ENCODE measurements around the gene ASB15.

Gene ASB15

GRCh38 chr7:123594813-123595241, 6.8 kb upstream of the ASB15 start:
- Histone ChIP-seq H3K9me3 (ENCODE audit: control insufficient read depth in 2 of 2, low read length in 2 of 2) (no peaks in the 10 kb centered on the region), H3K4me3 (ENCODE audit: low read length in 2 of 2) (no peak overlapping the region), H3K4me1 (ENCODE audit: control insufficient read depth in 2 of 2, insufficient read depth in 2 of 2, low read length in 2 of 2) (no peaks in the 10 kb centered on the region), H3K36me3 (ENCODE audit: control insufficient read depth in 2 of 2, insufficient read depth in 2 of 2, low read length in 2 of 2) (no peaks in the 10 kb centered on the region), H3K9ac (ENCODE audit: low read depth in 1 of 2, low read length in 2 of 2) (no peak overlapping the region), H3K27ac (ENCODE audit: low read depth in 2 of 2, low read length in 2 of 2) (no peak overlapping the region), H3K27me3 (ENCODE audit: control insufficient read depth in 2 of 2, insufficient read depth in 2 of 2, low read length in 2 of 2) (no peaks in the 10 kb centered on the region)

GRCh38 chr7:123598657-123599056, 3.0 kb upstream of the ASB15 start:
- Histone ChIP-seq H3K36me3 (ENCODE audit: control insufficient read depth in 2 of 2, insufficient read depth in 2 of 2, low read length in 2 of 2) (no peaks in the 10 kb centered on the region), H3K27ac (ENCODE audit: low read depth in 2 of 2, low read length in 2 of 2) (no peak overlapping the region), H3K4me3 (ENCODE audit: low read length in 2 of 2) (no peak overlapping the region), H3K4me1 (ENCODE audit: control insufficient read depth in 2 of 2, insufficient read depth in 2 of 2, low read length in 2 of 2) (no peaks in the 10 kb centered on the region), H3K9ac (ENCODE audit: low read depth in 1 of 2, low read length in 2 of 2) (no peak overlapping the region), H3K9me3 (ENCODE audit: control insufficient read depth in 2 of 2, low read length in 2 of 2) (no peaks in the 10 kb centered on the region), H3K27me3 (ENCODE audit: control insufficient read depth in 2 of 2, insufficient read depth in 2 of 2, low read length in 2 of 2) (no peaks in the 10 kb centered on the region)

- H3K9ac ChIP-seq (ENCODE audit: low read depth in 1 of 2, low read length in 2 of 2): no peak overlapping the region
- H3K4me3 ChIP-seq (ENCODE audit: low read length in 2 of 2): no peak overlapping the region
- H3K27ac ChIP-seq (ENCODE audit: low read depth in 2 of 2, low read length in 2 of 2): no peak overlapping the region
- no peaks in the 10 kb centered on the region for H3K36me3 ChIP-seq (ENCODE audit: control insufficient read depth in 2 of 2, insufficient read depth in 2 of 2, low read length in 2 of 2)
- H3K4me1 ChIP-seq (ENCODE audit: control insufficient read depth in 2 of 2, insufficient read depth in 2 of 2, low read length in 2 of 2): no peaks in the 10 kb centered on the region
- H3K9me3 ChIP-seq (ENCODE audit: control insufficient read depth in 2 of 2, low read length in 2 of 2): no peaks in the 10 kb centered on the region
- no peaks in the 10 kb centered on the region for H3K27me3 ChIP-seq (ENCODE audit: control insufficient read depth in 2 of 2, insufficient read depth in 2 of 2, low read length in 2 of 2)
Measured at GRCh38 chr7:123599766-123600165, 1.9 kb upstream of the ASB15 start.

GRCh38 chr7:123600876-123601275, 745 bp upstream of the ASB15 start:
- H3K27me3 ChIP-seq (ENCODE audit: control insufficient read depth in 2 of 2, insufficient read depth in 2 of 2, low read length in 2 of 2): no peaks in the 10 kb centered on the region
- no peaks in the 10 kb centered on the region for H3K9me3 ChIP-seq (ENCODE audit: control insufficient read depth in 2 of 2, low read length in 2 of 2)
- no peak overlapping the region for H3K4me3 ChIP-seq (ENCODE audit: low read length in 2 of 2)
- no peaks in the 10 kb centered on the region for H3K36me3 ChIP-seq (ENCODE audit: control insufficient read depth in 2 of 2, insufficient read depth in 2 of 2, low read length in 2 of 2)
- no peak overlapping the region for H3K9ac ChIP-seq (ENCODE audit: low read depth in 1 of 2, low read length in 2 of 2)
- no peaks in the 10 kb centered on the region for H3K4me1 ChIP-seq (ENCODE audit: control insufficient read depth in 2 of 2, insufficient read depth in 2 of 2, low read length in 2 of 2)
- no peak overlapping the region for H3K27ac ChIP-seq (ENCODE audit: low read depth in 2 of 2, low read length in 2 of 2)

GRCh38 chr7:123602648-123603047, 1.0 kb downstream of the ASB15 start:
- H3K36me3 ChIP-seq (ENCODE audit: control insufficient read depth in 2 of 2, insufficient read depth in 2 of 2, low read length in 2 of 2): no peaks in the 10 kb centered on the region
- no peak overlapping the region for H3K9ac ChIP-seq (ENCODE audit: low read depth in 1 of 2, low read length in 2 of 2)
- H3K9me3 ChIP-seq (ENCODE audit: control insufficient read depth in 2 of 2, low read length in 2 of 2): no peaks in the 10 kb centered on the region
- no peak overlapping the region for H3K4me3 ChIP-seq (ENCODE audit: low read length in 2 of 2)
- no peaks in the 10 kb centered on the region for H3K27me3 ChIP-seq (ENCODE audit: control insufficient read depth in 2 of 2, insufficient read depth in 2 of 2, low read length in 2 of 2)
- H3K4me1 ChIP-seq (ENCODE audit: control insufficient read depth in 2 of 2, insufficient read depth in 2 of 2, low read length in 2 of 2): no peaks in the 10 kb centered on the region
- no peak overlapping the region for H3K27ac ChIP-seq (ENCODE audit: low read depth in 2 of 2, low read length in 2 of 2)

GRCh38 chr7:123604739-123605138, 3.1 kb downstream of the ASB15 start:
- no peak overlapping the region for H3K9ac ChIP-seq (ENCODE audit: low read depth in 1 of 2, low read length in 2 of 2)
- H3K27me3 ChIP-seq (ENCODE audit: control insufficient read depth in 2 of 2, insufficient read depth in 2 of 2, low read length in 2 of 2): no peaks in the 10 kb centered on the region
- H3K4me1 ChIP-seq (ENCODE audit: control insufficient read depth in 2 of 2, insufficient read depth in 2 of 2, low read length in 2 of 2): no peaks in the 10 kb centered on the region
- no peak overlapping the region for H3K27ac ChIP-seq (ENCODE audit: low read depth in 2 of 2, low read length in 2 of 2)
- H3K36me3 ChIP-seq (ENCODE audit: control insufficient read depth in 2 of 2, insufficient read depth in 2 of 2, low read length in 2 of 2): no peaks in the 10 kb centered on the region
- no peaks in the 10 kb centered on the region for H3K9me3 ChIP-seq (ENCODE audit: control insufficient read depth in 2 of 2, low read length in 2 of 2)
- H3K4me3 ChIP-seq (ENCODE audit: low read length in 2 of 2): no peak overlapping the region

GRCh38 chr7:123607423-123607975, 5.9 kb downstream of the ASB15 start:
- no peak overlapping the region for H3K27ac ChIP-seq (ENCODE audit: low read depth in 2 of 2, low read length in 2 of 2)
- no peak overlapping the region for H3K9ac ChIP-seq (ENCODE audit: low read depth in 1 of 2, low read length in 2 of 2)
- H3K27me3 ChIP-seq (ENCODE audit: control insufficient read depth in 2 of 2, insufficient read depth in 2 of 2, low read length in 2 of 2): no peaks in the 10 kb centered on the region
- no peaks in the 10 kb centered on the region for H3K36me3 ChIP-seq (ENCODE audit: control insufficient read depth in 2 of 2, insufficient read depth in 2 of 2, low read length in 2 of 2)
- no peaks in the 10 kb centered on the region for H3K4me1 ChIP-seq (ENCODE audit: control insufficient read depth in 2 of 2, insufficient read depth in 2 of 2, low read length in 2 of 2)
- no peak overlapping the region for H3K4me3 ChIP-seq (ENCODE audit: low read length in 2 of 2)
- H3K9me3 ChIP-seq (ENCODE audit: control insufficient read depth in 2 of 2, low read length in 2 of 2): no peaks in the 10 kb centered on the region

- H3K4me1 ChIP-seq (ENCODE audit: control insufficient read depth in 2 of 2, insufficient read depth in 2 of 2, low read length in 2 of 2): no peaks in the 10 kb centered on the region
- H3K4me3 ChIP-seq (ENCODE audit: low read length in 2 of 2): no peak overlapping the region
- no peak overlapping the region for H3K9ac ChIP-seq (ENCODE audit: low read depth in 1 of 2, low read length in 2 of 2)
- no peaks in the 10 kb centered on the region for H3K27me3 ChIP-seq (ENCODE audit: control insufficient read depth in 2 of 2, insufficient read depth in 2 of 2, low read length in 2 of 2)
- no peaks in the 10 kb centered on the region for H3K36me3 ChIP-seq (ENCODE audit: control insufficient read depth in 2 of 2, insufficient read depth in 2 of 2, low read length in 2 of 2)
- H3K9me3 ChIP-seq (ENCODE audit: control insufficient read depth in 2 of 2, low read length in 2 of 2): no peaks in the 10 kb centered on the region
- no peak overlapping the region for H3K27ac ChIP-seq (ENCODE audit: low read depth in 2 of 2, low read length in 2 of 2)
Measured at GRCh38 chr7:123608991-123609882, 7.6 kb downstream of the ASB15 start.

- no peaks in the 10 kb centered on the region for H3K9me3 ChIP-seq (ENCODE audit: control insufficient read depth in 2 of 2, low read length in 2 of 2)
- H3K9ac ChIP-seq (ENCODE audit: low read depth in 1 of 2, low read length in 2 of 2): no peak overlapping the region
- H3K27ac ChIP-seq (ENCODE audit: low read depth in 2 of 2, low read length in 2 of 2): no peak overlapping the region
- H3K36me3 ChIP-seq (ENCODE audit: control insufficient read depth in 2 of 2, insufficient read depth in 2 of 2, low read length in 2 of 2): no peaks in the 10 kb centered on the region
- no peak overlapping the region for H3K4me3 ChIP-seq (ENCODE audit: low read length in 2 of 2)
- H3K4me1 ChIP-seq (ENCODE audit: control insufficient read depth in 2 of 2, insufficient read depth in 2 of 2, low read length in 2 of 2): no peaks in the 10 kb centered on the region
- no peaks in the 10 kb centered on the region for H3K27me3 ChIP-seq (ENCODE audit: control insufficient read depth in 2 of 2, insufficient read depth in 2 of 2, low read length in 2 of 2)
Measured at GRCh38 chr7:123609883-123610239, 8.2 kb downstream of the ASB15 start.

- no peak overlapping the region for H3K9ac ChIP-seq (ENCODE audit: low read depth in 1 of 2, low read length in 2 of 2)
- H3K36me3 ChIP-seq (ENCODE audit: control insufficient read depth in 2 of 2, insufficient read depth in 2 of 2, low read length in 2 of 2): no peaks in the 10 kb centered on the region
- no peaks in the 10 kb centered on the region for H3K27me3 ChIP-seq (ENCODE audit: control insufficient read depth in 2 of 2, insufficient read depth in 2 of 2, low read length in 2 of 2)
- no peak overlapping the region for H3K4me3 ChIP-seq (ENCODE audit: low read length in 2 of 2)
- H3K27ac ChIP-seq (ENCODE audit: low read depth in 2 of 2, low read length in 2 of 2): no peak overlapping the region
- no peaks in the 10 kb centered on the region for H3K4me1 ChIP-seq (ENCODE audit: control insufficient read depth in 2 of 2, insufficient read depth in 2 of 2, low read length in 2 of 2)
- H3K9me3 ChIP-seq (ENCODE audit: control insufficient read depth in 2 of 2, low read length in 2 of 2): no peaks in the 10 kb centered on the region
Measured at GRCh38 chr7:123612024-123612423, 10.4 kb downstream of the ASB15 start.
